Prostate gland (tissue), 1 donor: ENCODE data around the gene FITM2.

Source experiments
- POLR2A ChIP-seq: fragments of 450-650 bp; IDR thresholded peaks from one replicate; pipeline ENCODE4 v1.6.1; 2016; ENCODE audit warnings: antibody characterized with exemption, mild to moderate bottlenecking
- POLR2AphosphoS5 ChIP-seq: sonication (generic); formaldehyde crosslinking; IDR thresholded peaks from one replicate; pipeline ENCODE4 v1.6.1; 2017; ENCODE audit warnings: antibody characterized with exemption

DNA sequence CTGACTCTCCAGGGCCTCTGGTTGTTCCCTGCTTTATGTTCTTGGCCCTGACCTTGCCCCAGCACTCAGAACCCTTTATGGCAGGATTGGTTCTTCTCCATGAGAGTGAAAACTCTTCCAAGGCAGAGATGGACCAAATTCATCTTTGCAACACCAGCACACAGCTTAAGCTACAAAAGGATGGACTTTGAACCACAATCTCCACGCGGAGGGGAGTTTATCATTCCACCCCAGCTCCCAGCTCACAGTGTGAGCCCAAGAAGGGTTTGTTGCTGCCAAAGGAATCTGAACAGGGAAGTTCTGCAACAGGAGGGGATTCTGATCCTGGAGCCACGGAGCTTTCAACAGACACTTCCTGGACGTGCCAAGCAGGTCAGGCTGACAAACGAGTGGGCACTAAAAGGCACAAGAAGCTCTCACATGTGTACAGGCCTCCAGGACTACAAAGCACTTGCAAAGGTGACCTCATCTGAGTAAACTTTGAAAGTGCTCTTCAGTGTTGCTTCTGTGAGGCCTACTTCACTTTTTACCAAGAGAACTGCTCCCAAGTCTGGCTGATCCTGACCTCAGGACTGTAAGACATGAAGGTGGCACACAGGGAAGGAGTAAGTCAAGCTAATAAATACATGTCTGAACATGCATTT lies 8.9 kb downstream of the FITM2 start:
- TF ChIP-seq POLR2A (no peak), POLR2AphosphoS5 (peak; percentile 28)
